Adrenal gland (tissue), 5 donors: Measurements from ENCODE around the gene ARHGAP26.

Experiments
- POLR2A ChIP-seq, 2 donors: fragments of 450-650 bp; IDR thresholded peaks; one replicate each; pipeline ENCODE4 v1.6.1; 2017; ENCODE audit warnings: antibody characterized with exemption in 2 of 2, mild to moderate bottlenecking in 2 of 2, moderate library complexity in 1 of 2
- TF ChIP-seq, protein P1 (sequence below), 6 experiments: fragments of 450-650 bp in 4 of 6; fragments of 200-600 bp in 2 of 6; sonication (generic) in 1 of 6; IDR thresholded peaks; 1 replicate in 5 of 6; 2 replicates in 1 of 6; pipeline versions ENCODE4 v1.5.1 to v1.8.0; 2016 to 2021; ENCODE audit warnings: antibody characterized with exemption in 6 of 6, mild to moderate bottlenecking in 2 of 6, moderate library complexity in 1 of 6
- donor health status: DM: no; HTN: no; CAD: no.

DNA sequence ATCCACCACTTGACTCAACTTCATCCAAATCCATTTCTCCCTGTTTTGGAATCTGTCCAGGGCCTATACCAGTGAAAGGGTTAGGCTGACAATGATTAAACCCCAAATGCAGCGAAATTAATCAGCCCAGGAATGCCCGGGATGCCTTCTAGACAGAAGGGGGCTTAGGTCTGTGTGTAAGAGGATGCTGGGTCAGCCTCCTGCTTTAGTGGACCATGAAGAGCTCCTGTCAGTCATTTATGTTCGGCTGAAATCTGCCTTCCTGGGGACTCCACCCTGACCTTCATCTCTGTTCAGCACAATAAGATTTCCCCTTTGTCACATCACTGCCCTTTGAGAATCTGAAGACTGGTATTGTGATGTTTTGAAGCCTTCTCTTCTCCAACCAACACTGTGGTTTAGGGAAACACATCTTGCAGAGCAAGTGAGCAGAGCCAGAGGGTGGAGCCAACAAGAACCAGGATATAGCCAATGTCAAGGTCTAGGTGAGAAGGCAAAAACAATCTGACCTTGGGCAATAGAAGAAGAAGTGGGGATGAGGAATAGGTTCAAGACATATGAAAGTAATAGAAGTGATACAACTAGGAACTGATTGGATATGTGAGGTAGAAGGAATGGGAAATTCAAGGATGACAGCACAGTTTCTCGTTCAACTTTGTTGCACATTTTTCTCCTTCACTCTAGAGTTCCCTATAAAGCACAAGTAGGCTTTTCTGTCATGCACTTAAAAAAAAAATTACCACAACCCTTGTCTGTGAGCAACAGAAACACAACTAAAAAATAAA, 234.4 kb downstream of the ARHGAP26 start:
- TF ChIP-seq POLR2A (IDR thresholded peaks at IDR 0.05), result no peak
- TF ChIP-seq, protein P1, sequence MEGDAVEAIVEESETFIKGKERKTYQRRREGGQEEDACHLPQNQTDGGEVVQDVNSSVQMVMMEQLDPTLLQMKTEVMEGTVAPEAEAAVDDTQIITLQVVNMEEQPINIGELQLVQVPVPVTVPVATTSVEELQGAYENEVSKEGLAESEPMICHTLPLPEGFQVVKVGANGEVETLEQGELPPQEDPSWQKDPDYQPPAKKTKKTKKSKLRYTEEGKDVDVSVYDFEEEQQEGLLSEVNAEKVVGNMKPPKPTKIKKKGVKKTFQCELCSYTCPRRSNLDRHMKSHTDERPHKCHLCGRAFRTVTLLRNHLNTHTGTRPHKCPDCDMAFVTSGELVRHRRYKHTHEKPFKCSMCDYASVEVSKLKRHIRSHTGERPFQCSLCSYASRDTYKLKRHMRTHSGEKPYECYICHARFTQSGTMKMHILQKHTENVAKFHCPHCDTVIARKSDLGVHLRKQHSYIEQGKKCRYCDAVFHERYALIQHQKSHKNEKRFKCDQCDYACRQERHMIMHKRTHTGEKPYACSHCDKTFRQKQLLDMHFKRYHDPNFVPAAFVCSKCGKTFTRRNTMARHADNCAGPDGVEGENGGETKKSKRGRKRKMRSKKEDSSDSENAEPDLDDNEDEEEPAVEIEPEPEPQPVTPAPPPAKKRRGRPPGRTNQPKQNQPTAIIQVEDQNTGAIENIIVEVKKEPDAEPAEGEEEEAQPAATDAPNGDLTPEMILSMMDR (IDR thresholded peaks at IDR 0.05), result no peak
